BLaER1 treated with 17β-estradiol and CSF1 and Interleukin-3, amounts not matched to agents 10 nM and 100 nM (cell line): ENCODE measurements around the gene SCYGR2.

Experiments used
- H3K27ac ChIP-seq, 11 experiments: shearing (Covaris generic); formaldehyde crosslinking; 2 replicates each; pipeline ENCODE4 v1.8.1; 2022
- H3K27me3 ChIP-seq, 11 experiments: shearing (Covaris generic); formaldehyde crosslinking; 2 replicates each; pipeline ENCODE4 v1.8.1; 2022
- H3K36me3 ChIP-seq, 11 experiments: shearing (Covaris generic); formaldehyde crosslinking; 2 replicates each; pipeline ENCODE4 v1.8.1; 2022
- H3K4me1 ChIP-seq, 10 experiments: shearing (Covaris generic); formaldehyde crosslinking; 2 replicates each; pipeline ENCODE4 v1.8.1; 2022
- H3K4me2 ChIP-seq, 11 experiments: shearing (Covaris generic); formaldehyde crosslinking; 2 replicates each; pipeline ENCODE4 v1.8.1; 2022
- H3K4me3 ChIP-seq, 10 experiments: shearing (Covaris generic); formaldehyde crosslinking; 2 replicates each; pipeline ENCODE4 v1.8.1; 2022
- H3K9ac ChIP-seq, 11 experiments: shearing (Covaris generic); formaldehyde crosslinking; 2 replicates each; pipeline ENCODE4 v1.8.1; 2022
- H3K9me3 ChIP-seq, 11 experiments: shearing (Covaris generic); formaldehyde crosslinking; replicated peaks in 1 of 11; 2 replicates each; pipeline ENCODE4 v1.8.1; 2022
- H4K20me1 ChIP-seq, 11 experiments: shearing (Covaris generic); formaldehyde crosslinking; 2 replicates each; pipeline ENCODE4 v1.8.1; 2022
- Cebpa-rat ChIP-seq, 11 experiments: shearing (Covaris generic); IDR thresholded peaks; 2 replicates each; pipeline ENCODE4 v1.8.1; 2022

SCYGR2 gene

GRCh38 chr2:227630322-227630721, 31.6 kb downstream of the SCYGR2 start:
- Histone ChIP-seq H3K27ac (no peak overlapping the region), H3K36me3 (no peaks in the 10 kb centered on the region), H3K9ac (no peak overlapping the region), H3K9me3 (no peaks in the 10 kb centered on the region), H3K27me3 (no peaks in the 10 kb centered on the region), H3K4me2 (no peak overlapping the region), H3K4me1 (no peaks in the 10 kb centered on the region), H4K20me1 (no peaks in the 10 kb centered on the region), H3K4me3 (no peak overlapping the region)
- no peak for TF ChIP-seq Cebpa-rat (IDR thresholded peaks at IDR 0.05)

DNA sequence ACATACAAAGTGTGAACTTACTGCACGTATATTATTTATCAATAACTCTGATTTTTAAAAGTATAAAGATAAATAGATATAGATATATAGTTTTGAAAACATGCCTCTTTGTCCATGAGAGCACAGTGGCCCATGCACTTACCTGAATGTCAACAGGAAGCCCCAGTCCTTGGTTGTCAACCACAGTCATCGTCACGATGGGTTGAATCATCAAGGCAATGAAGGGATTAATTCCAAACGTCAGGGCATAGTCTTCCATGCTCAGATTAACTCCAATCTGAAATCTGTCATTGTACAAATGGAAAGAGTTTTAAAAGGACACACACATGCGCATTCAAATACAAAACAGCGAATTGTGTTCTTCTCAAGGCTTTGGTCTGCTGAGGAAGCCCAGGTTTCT, 34.1 kb downstream of the SCYGR2 start:
- Histone ChIP-seq H3K4me1 (no peaks in the 10 kb centered on the region), H3K27me3 (no peaks in the 10 kb centered on the region), H3K9ac (no peak overlapping the region), H3K27ac (no peak overlapping the region), H3K4me3 (no peak overlapping the region), H4K20me1 (no peaks in the 10 kb centered on the region), H3K4me2 (no peak overlapping the region), H3K9me3 (no peaks in the 10 kb centered on the region), H3K36me3 (no peaks in the 10 kb centered on the region)
- TF ChIP-seq Cebpa-rat (IDR thresholded peaks at IDR 0.05) = no peak

- Histone ChIP-seq H3K4me2 (no peak overlapping the region), H3K9ac (no peak overlapping the region), H3K4me1 (no peaks in the 10 kb centered on the region), H3K36me3 (no peaks in the 10 kb centered on the region), H3K4me3 (no peak overlapping the region), H4K20me1 (no peaks in the 10 kb centered on the region), H3K27me3 (no peaks in the 10 kb centered on the region), H3K27ac (no peak overlapping the region), H3K9me3 (no peaks in the 10 kb centered on the region)
- TF ChIP-seq Cebpa-rat (IDR thresholded peaks at IDR 0.05) = no peak
Observed at GRCh38 chr2:227634201-227634600, 35.5 kb downstream of the SCYGR2 start.

GRCh38 chr2:227642656-227643055, 44.0 kb downstream of the SCYGR2 start:
- H3K9me3 ChIP-seq = no peaks in the 10 kb centered on the region
- no peak overlapping the region for H3K4me2 ChIP-seq
- H3K4me3 ChIP-seq = no peak overlapping the region
- no peaks in the 10 kb centered on the region for H4K20me1 ChIP-seq
- TF ChIP-seq Cebpa-rat (IDR thresholded peaks at IDR 0.05) = no peak
- no peak overlapping the region for H3K9ac ChIP-seq
- no peaks in the 10 kb centered on the region for H3K4me1 ChIP-seq
- no peaks in the 10 kb centered on the region for H3K27me3 ChIP-seq
- no peak overlapping the region for H3K27ac ChIP-seq
- no peaks in the 10 kb centered on the region for H3K36me3 ChIP-seq

DNA sequence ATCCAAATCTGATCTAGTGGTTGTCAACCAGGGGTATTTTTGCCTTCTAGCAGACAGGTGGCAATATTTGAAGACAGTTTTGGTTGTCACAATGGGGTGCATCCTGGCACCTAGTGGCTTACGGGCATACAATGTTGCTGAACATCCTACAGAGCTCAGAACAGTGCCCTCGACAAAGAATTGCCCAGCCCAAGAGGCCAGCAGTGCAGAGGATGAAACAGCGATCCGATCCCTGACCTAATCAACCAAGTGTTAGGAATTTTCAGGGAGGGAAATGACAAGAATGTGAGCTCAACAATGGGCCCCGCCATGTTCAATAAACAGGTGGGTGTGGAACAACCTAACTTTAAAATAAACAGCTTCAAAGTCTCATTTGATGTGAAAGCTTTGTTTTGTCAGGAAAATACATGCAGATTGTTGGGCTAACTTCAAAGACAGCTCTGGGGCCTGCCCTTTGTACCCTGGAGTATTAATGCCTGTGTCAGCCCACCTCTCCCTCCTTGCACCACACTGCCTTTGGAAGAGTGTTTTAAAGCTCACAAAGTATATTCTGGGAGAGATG, 45.4 kb downstream of the SCYGR2 start:
- Histone ChIP-seq H3K9me3 (no peaks in the 10 kb centered on the region), H3K4me1 (no peaks in the 10 kb centered on the region), H3K9ac (no peak overlapping the region), H3K27ac (no peak overlapping the region), H3K36me3 (no peaks in the 10 kb centered on the region), H3K4me3 (no peak overlapping the region), H4K20me1 (no peaks in the 10 kb centered on the region), H3K4me2 (no peak overlapping the region), H3K27me3 (no peaks in the 10 kb centered on the region)
- no peak for TF ChIP-seq Cebpa-rat (IDR thresholded peaks at IDR 0.05)
